Measurements from ENCODE around the gene F12. TPM values are rescaled to one million over a fixed set of nuclear protein-coding genes. Genes with fewer than 3 reads are reported as not detected.

Gene F12
- total RNA-seq, 1 experiment from 2014 or later, result not detected

DNA sequence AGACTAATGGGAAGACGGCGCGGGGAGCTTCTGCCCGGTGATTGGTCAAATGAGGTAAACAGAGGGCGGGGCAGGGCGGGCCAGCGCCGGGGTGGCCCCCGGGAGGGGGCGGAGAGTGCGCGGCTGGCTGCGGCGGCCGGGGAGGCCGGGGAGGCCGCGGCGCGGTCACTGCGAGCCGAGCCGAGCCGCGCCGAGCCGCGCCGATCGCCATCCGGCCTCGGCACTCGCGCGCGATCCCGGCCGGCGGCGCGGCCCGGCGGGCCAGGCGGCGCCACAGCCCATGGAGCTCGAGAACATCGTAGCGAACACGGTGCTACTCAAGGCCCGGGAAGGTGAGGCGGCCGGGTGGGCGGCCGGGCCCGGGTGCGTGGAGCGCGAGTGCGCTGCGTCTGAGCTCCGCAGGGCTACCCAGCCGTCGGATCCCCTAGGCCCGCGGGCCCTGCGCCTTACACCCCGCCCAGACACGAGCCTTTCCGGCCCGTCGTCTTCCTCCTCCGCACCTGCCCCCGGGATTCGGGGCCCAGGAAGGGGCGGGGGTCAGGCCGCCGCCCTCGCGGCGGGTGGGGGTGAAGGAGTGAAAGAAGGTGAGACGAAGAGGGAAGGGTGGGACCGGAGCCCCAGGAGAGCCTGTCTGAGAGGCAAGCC is 17.3 kb upstream of the F12 start, which contains the start of gene GRK6:
GRK6 (plus strand) TSS at position 111 of the 645 bp plus-strand sequence; CDS start at position 281, 170 bp downstream.
- DNase-seq (ENCODE audit: low spot score), result peak; percentile 39

DNA sequence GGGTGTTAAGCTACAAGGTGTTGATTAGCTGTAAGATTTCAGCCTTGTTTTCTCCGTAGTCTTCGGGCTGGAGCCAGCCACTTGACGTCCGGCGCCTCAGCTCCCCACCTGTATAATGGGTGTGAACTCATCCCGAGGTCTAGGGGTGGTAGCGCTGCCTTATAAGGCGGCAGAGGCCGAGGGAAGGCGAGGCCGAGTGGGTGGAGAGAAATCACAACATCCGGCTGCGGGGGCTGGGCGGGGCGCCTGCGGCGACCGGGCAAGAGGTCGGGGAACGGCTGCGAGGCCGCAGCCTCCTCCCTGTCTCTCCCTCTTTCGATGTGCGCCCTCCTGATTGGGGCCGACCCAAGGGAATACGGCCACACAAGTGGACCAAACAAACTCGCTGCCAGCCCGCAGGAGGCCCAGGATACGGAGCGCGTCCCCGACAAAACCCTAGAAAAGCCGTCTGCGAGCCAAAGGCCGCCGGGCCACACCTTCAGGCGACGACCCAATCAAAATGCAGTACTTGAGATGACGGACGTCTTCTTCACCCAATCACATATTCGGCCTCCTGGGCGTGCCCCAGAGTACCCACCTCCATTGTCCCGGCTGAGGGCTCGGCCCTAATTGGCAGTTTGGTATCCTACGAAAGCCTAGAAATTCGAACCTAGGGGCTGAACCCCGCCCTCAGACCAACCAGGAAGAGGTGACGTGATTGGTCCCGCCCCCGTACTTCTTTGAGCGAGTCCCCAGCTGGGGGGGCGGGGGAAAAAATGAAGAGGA is 16.6 kb upstream of the F12 start:
- ChIA-PET POLR2A (ENCODE audit: low non-redundant PET) (interaction anchor here (0.6 kb wide), 2 partner anchors 75 to 91 kb away, joined by 4 to 13 read pairs; partner anchors contain the start of genes DDX41 and LMAN2), CTCF (interaction anchor here (0.6 to 1.3 kb wide), 4 partner anchors 29 to 483 kb away, joined by 3 to 8 read pairs (median 6); no protein-coding TSS in a partner anchor)
- intact Hi-C loops (cut with micrococcal nuclease; ENCODE audit: unreplicated experiment), result no loop called here
- Histone ChIP-seq H3K27ac (ENCODE audit: low read depth, low read length, poor library complexity, severe bottlenecking) (peak overlapping the region; percentile 76), H3K27me3 (replicated peaks; ENCODE audit: insufficient read depth, low read depth, low read length, poor library complexity) (no peaks in the 10 kb centered on the region), H3K9me3 (ENCODE audit: low read depth, low read length, poor library complexity, severe bottlenecking) (no peaks in the 10 kb centered on the region), H3K36me3 (ENCODE audit: insufficient read depth, low read length, poor library complexity, severe bottlenecking) (no peaks in the 10 kb centered on the region), H3K4me1 (ENCODE audit: insufficient read depth, low read length, poor library complexity, severe bottlenecking) (peaks cover 13% of the 10 kb centered on the region), H3K4me3 (ENCODE audit: low read depth, low read length, poor library complexity, severe bottlenecking) (peak overlapping the region; percentile 61)
- DNase-seq (ENCODE audit: low spot score), result peak; percentile 100
- BruUV-seq (replicated peaks), result no TSS peak
- TF ChIP-seq, protein P1, sequence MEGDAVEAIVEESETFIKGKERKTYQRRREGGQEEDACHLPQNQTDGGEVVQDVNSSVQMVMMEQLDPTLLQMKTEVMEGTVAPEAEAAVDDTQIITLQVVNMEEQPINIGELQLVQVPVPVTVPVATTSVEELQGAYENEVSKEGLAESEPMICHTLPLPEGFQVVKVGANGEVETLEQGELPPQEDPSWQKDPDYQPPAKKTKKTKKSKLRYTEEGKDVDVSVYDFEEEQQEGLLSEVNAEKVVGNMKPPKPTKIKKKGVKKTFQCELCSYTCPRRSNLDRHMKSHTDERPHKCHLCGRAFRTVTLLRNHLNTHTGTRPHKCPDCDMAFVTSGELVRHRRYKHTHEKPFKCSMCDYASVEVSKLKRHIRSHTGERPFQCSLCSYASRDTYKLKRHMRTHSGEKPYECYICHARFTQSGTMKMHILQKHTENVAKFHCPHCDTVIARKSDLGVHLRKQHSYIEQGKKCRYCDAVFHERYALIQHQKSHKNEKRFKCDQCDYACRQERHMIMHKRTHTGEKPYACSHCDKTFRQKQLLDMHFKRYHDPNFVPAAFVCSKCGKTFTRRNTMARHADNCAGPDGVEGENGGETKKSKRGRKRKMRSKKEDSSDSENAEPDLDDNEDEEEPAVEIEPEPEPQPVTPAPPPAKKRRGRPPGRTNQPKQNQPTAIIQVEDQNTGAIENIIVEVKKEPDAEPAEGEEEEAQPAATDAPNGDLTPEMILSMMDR (conservative IDR thresholded peaks at IDR 0.05; ENCODE audit: low read depth, low read length), result no peak
- TF ChIP-seq EZH2 (IDR thresholded peaks at IDR 0.05; ENCODE audit: borderline replicate concordance, low read depth, low read length, poor library complexity, severe bottlenecking), result no peak

More for the DNA sequence above, 17.3 kb upstream of the F12 start, which contains the start of gene GRK6:
- Histone ChIP-seq H3K27me3 (replicated peaks; ENCODE audit: insufficient read depth, low read depth, low read length, poor library complexity) (no peaks in the 10 kb centered on the region), H3K36me3 (ENCODE audit: insufficient read depth, low read length, poor library complexity, severe bottlenecking) (no peaks in the 10 kb centered on the region), H3K4me3 (ENCODE audit: low read depth, low read length, poor library complexity, severe bottlenecking) (peak within 1 kb of the TSS; percentile 76), H3K27ac (ENCODE audit: low read depth, low read length, poor library complexity, severe bottlenecking) (peak within 1 kb of the TSS; percentile 84), H3K4me1 (ENCODE audit: insufficient read depth, low read length, poor library complexity, severe bottlenecking) (peaks cover 13% of the 10 kb centered on the region), H3K9me3 (ENCODE audit: low read depth, low read length, poor library complexity, severe bottlenecking) (no peaks in the 10 kb centered on the region)
- CTCF ChIA-PET, result interaction anchor here (0.6 to 1.3 kb wide), 5 partner anchors 28 to 484 kb away, joined by 3 to 8 read pairs (median 5); no protein-coding TSS in a partner anchor
- no TSS peak for BruUV-seq (replicated peaks)
- intact Hi-C loops (cut with micrococcal nuclease; ENCODE audit: unreplicated experiment), result no loop called here
- POLR2A ChIA-PET (ENCODE audit: low non-redundant PET), result interaction anchor here (0.6 kb wide), 2 partner anchors 75 to 90 kb away, joined by 4 to 13 read pairs; partner anchors contain the start of genes DDX41 and LMAN2
- TF ChIP-seq, protein P1 (conservative IDR thresholded peaks at IDR 0.05; ENCODE audit: low read depth, low read length), result no peak
- TF ChIP-seq EZH2 (IDR thresholded peaks at IDR 0.05; ENCODE audit: borderline replicate concordance, low read depth, low read length, poor library complexity, severe bottlenecking), result no peak

DNA sequence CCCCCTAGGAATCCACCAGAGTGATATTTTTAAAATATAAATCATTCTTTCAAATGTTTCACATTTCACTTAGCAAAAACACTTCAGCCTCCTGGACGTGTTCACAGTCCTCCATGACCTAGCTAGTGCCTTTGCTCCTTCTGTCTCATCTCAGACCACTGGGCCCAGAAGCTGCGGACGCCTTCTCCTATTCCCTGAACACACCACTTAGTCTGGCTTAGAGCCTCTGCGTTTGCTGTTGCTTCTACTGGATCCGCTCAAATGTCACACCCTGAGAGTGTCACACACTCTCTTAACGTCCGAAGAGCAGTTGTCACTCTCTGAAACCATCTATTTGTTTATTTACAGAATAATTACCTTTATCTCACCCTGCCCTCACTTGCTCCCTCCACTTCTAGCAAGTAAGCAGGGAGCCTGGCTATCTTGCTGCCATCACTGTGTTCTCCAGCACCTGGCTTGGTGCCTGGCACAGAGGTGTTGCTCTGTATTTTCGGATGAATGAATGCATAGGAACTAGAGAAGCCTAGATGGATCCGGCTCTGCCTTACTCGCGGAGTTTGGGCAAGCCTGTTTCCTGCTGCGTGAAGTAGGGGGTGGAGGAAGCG is 15.9 kb upstream of the F12 start:
- peak overlapping the region; percentile 61 for H3K4me3 ChIP-seq (ENCODE audit: low read depth, low read length, poor library complexity, severe bottlenecking)
- POLR2A ChIA-PET (ENCODE audit: low non-redundant PET), result no interaction called here
- intact Hi-C loops (cut with micrococcal nuclease; ENCODE audit: unreplicated experiment), result no loop called here
- peak overlapping the region; percentile 76 for H3K27ac ChIP-seq (ENCODE audit: low read depth, low read length, poor library complexity, severe bottlenecking)
- no peaks in the 10 kb centered on the region for H3K36me3 ChIP-seq (ENCODE audit: insufficient read depth, low read length, poor library complexity, severe bottlenecking)
- TF ChIP-seq, protein P1 (conservative IDR thresholded peaks at IDR 0.05; ENCODE audit: low read depth, low read length), result no peak
- no peak for TF ChIP-seq EZH2 (IDR thresholded peaks at IDR 0.05; ENCODE audit: borderline replicate concordance, low read depth, low read length, poor library complexity, severe bottlenecking)
- no peaks in the 10 kb centered on the region for H3K27me3 ChIP-seq (replicated peaks; ENCODE audit: insufficient read depth, low read depth, low read length, poor library complexity)
- BruUV-seq (replicated peaks), result no TSS peak
- peaks cover 13% of the 10 kb centered on the region for H3K4me1 ChIP-seq (ENCODE audit: insufficient read depth, low read length, poor library complexity, severe bottlenecking)
- CTCF ChIA-PET, result interaction anchor here (1.3 kb wide), 1 partner anchor 115 kb away, joined by 5 read pairs; no protein-coding TSS in a partner anchor
- no peak for DNase-seq (ENCODE audit: low spot score)
- no peaks in the 10 kb centered on the region for H3K9me3 ChIP-seq (ENCODE audit: low read depth, low read length, poor library complexity, severe bottlenecking)

Measured in A673 (cell line).